HepG2 (cell line): ENCODE measurements around the gene BOD1. TPM values are rescaled to one million over a fixed set of nuclear protein-coding genes. Genes with fewer than 3 reads are reported as not detected.
A peak's percentile ranks its signal among the peaks of the same experiment; 100 is the strongest.

Experiments used
- ARNTL ChIP-seq: sonication (generic); formaldehyde crosslinking; IDR thresholded peaks from 2 replicates; pipeline ENCODE4 v1.4.0; 2020; ENCODE audit warnings: mild to moderate bottlenecking, missing genetic modification reagents
- CENPT ChIP-seq: sonication (generic); formaldehyde crosslinking; IDR thresholded peaks from 2 replicates; pipeline ENCODE4 v1.8.0; 2022; ENCODE audit warnings: low read depth, mild to moderate bottlenecking, moderate library complexity, missing genetic modification reagents
- CREB1 ChIP-seq, 2 experiments: fragments of 450-650 bp in 1 of 2; IDR thresholded peaks; 2 replicates each; pipeline ENCODE4 v1.6.1; 2016 to 2017; ENCODE audit warnings: control low read depth in 1 of 2, mild to moderate bottlenecking in 1 of 2, missing compliant biosample characterization in 1 of 2, missing genetic modification characterization in 1 of 2
- E2F2 ChIP-seq: sonication (generic); formaldehyde crosslinking; IDR thresholded peaks from 2 replicates; pipeline ENCODE4 v1.4.0; 2020; ENCODE audit warnings: missing genetic modification reagents, borderline replicate concordance
- HOXA7 ChIP-seq: sonication (generic); formaldehyde crosslinking; IDR thresholded peaks from 2 replicates; pipeline ENCODE4 v1.8.1; 2022; ENCODE audit warnings: mild to moderate bottlenecking, missing genetic modification reagents, moderate library complexity
- PCBP1 ChIP-seq: fragments of 200-400 bp; formaldehyde crosslinking; IDR thresholded peaks from 2 replicates; pipeline ENCODE4 v1.6.1; 2017; ENCODE audit warnings: mild to moderate bottlenecking, low read depth, low read length, borderline replicate concordance
- SMAD1 ChIP-seq: sonication (generic); formaldehyde crosslinking; IDR thresholded peaks from 2 replicates; pipeline ENCODE4 v1.4.0; 2020; ENCODE audit warnings: missing genetic modification reagents, low read depth, mild to moderate bottlenecking, borderline replicate concordance
- SNAI1 ChIP-seq: sonication (generic); formaldehyde crosslinking; IDR thresholded peaks from 2 replicates; pipeline ENCODE4 v1.5.0; 2020; ENCODE audit warnings: mild to moderate bottlenecking, missing genetic modification reagents, borderline replicate concordance
- TBL1XR1 ChIP-seq: fragments of 150-350 bp; IDR thresholded peaks from 2 replicates; pipeline ENCODE4 v1.6.1; 2014; ENCODE audit warnings: borderline replicate concordance, low read length; ENCODE audit not compliant: partially characterized antibody
- TBX3 ChIP-seq: fragments of 450-650 bp; IDR thresholded peaks from 2 replicates; pipeline ENCODE4 v1.6.1; 2017; ENCODE audit warnings: antibody characterized with exemption, mild to moderate bottlenecking, inconsistent platforms, borderline replicate concordance
- TSC22D2 ChIP-seq: sonication (generic); formaldehyde crosslinking; IDR thresholded peaks from 2 replicates; pipeline ENCODE4 v1.5.1; 2020; ENCODE audit warnings: missing genetic modification reagents, mild to moderate bottlenecking, borderline replicate concordance
- USF2 ChIP-seq, 2 experiments: sonication (generic) in 1 of 2; formaldehyde crosslinking in 1 of 2; IDR thresholded peaks; 2 replicates each; pipeline versions ENCODE4 v1.5.1 to v1.6.1; 2011 to 2020; ENCODE audit warnings: borderline replicate concordance in 1 of 2, low read depth in 1 of 2, low read length in 1 of 2, mild to moderate bottlenecking in 1 of 2, missing genetic modification reagents in 1 of 2, moderate library complexity in 1 of 2
- ZNF205 ChIP-seq: IDR thresholded peaks from 2 replicates; pipeline ENCODE4 v1.6.1; 2018; ENCODE audit warnings: missing biosample characterization, missing genetic modification reagents
- ZNF512 ChIP-seq: sonication (generic); formaldehyde crosslinking; IDR thresholded peaks from 2 replicates; pipeline ENCODE4 v1.4.0; 2020; ENCODE audit warnings: mild to moderate bottlenecking, missing genetic modification reagents
- ZNF775 ChIP-seq: sonication (generic); formaldehyde crosslinking; IDR thresholded peaks from 2 replicates; pipeline ENCODE4 v1.4.0; 2020; ENCODE audit warnings: missing genetic modification reagents, mild to moderate bottlenecking, moderate library complexity, borderline replicate concordance
- polyA plus RNA-seq, 8 experiments: library from polyadenylated mRNA; depleted of rRNA in 3 of 8; stranded (reverse) in 7 of 8; unstranded in 1 of 8; fragments of >200 nt; fragmentation: Illumina TruSeq in 4 of 8; extraction: Trizol in 4 of 8; gene quantifications; 2 replicates each; pipeline versions ENCODE4 v1.2.1 to v1.2.3, GENCODE V29; 2011 to 2016; ENCODE audit warnings: low read depth in 4 of 8, missing spikeins in 1 of 8, mixed read lengths in 1 of 8; ENCODE audit not compliant: insufficient read depth in 1 of 8
- total RNA-seq, 5 experiments: library from RNA; depleted of rRNA; stranded (reverse); fragments of >200 nt; fragmentation: Illumina TruSeq; extraction: Trizol; gene quantifications; 2 replicates each; pipeline ENCODE4 v1.2.3, GENCODE V29; 2016; ENCODE audit warnings: low read depth in 1 of 5
- TF ChIP-seq, protein P1 (sequence below): sonication (generic); formaldehyde crosslinking; IDR thresholded peaks from 2 replicates; pipeline ENCODE4 v1.4.0; 2020; ENCODE audit warnings: missing genetic modification reagents
- TF ChIP-seq, protein P2 (sequence below): sonication (generic); formaldehyde crosslinking; IDR thresholded peaks from 2 replicates; pipeline ENCODE4 v1.4.0; 2020; ENCODE audit warnings: missing genetic modification reagents

The BOD1 gene
- total and polyA plus RNA-seq, 2 of the 13 experiments (the other 11 are each of a cell fraction or from before 2014, with no cell fraction given): 81.5 to 103 TPM

DNA sequence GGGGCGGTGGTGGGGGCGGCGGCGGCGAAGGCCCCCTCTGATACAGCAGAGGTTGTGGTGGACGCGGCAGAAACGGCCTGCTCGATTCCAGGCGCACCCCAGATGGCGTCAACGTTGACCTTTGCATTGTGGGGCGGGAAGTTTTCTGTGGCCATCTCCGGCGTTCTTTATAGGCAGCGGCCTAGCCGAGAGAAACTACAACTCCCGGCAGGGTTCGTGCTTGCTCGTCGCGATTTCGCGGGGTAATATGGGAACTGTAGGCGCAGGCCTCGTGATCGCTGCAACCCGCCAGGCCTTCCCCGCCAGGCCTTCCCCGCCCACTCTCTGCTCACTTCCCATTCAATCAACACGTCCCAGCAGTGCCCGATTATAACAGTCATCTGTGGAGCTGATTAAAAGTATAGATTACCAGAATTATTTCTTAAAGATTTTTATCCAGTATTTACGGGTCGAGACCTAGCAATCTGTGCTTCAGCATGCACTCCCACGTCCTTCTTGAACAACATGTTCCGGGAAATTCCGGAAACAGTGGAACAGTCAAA, at the start of gene BOD1 (continued):
- TF ChIP-seq USF2 (IDR thresholded peaks at IDR 0.05; ENCODE audit: low read depth, low read length): 0 out of 2 replicates have a peak, but pooled peaks have one; percentile 22
- TF ChIP-seq USF2 (CRISPR knock-in tag; IDR thresholded peaks at IDR 0.05; ENCODE audit: borderline replicate concordance): peak; percentile 72; the same call in 1 of the 2 replicates
- peak; percentile 57; the same call in 1 of the 2 replicates for TF ChIP-seq E2F2 (CRISPR knock-in tag)
- TF ChIP-seq TSC22D2: no peak
- TF ChIP-seq ZNF205 (CRISPR knock-in tag): no peak
- TF ChIP-seq CENPT: no peak
- no peak for TF ChIP-seq SNAI1 (CRISPR knock-in tag)
- 0 out of 2 replicates have a peak, but pooled peaks have one; percentile 31 for TF ChIP-seq TBX3
- no peak for TF ChIP-seq ZNF512 (CRISPR knock-in tag)
- peak; percentile 85; the same call in 1 of the 2 replicates for TF ChIP-seq PCBP1
- TF ChIP-seq CREB1 (IDR thresholded peaks at IDR 0.05): peak; percentile 98
- TF ChIP-seq CREB1 (CRISPR knock-in tag; IDR thresholded peaks at IDR 0.05): peak; percentile 97
- TF ChIP-seq, protein P1, sequence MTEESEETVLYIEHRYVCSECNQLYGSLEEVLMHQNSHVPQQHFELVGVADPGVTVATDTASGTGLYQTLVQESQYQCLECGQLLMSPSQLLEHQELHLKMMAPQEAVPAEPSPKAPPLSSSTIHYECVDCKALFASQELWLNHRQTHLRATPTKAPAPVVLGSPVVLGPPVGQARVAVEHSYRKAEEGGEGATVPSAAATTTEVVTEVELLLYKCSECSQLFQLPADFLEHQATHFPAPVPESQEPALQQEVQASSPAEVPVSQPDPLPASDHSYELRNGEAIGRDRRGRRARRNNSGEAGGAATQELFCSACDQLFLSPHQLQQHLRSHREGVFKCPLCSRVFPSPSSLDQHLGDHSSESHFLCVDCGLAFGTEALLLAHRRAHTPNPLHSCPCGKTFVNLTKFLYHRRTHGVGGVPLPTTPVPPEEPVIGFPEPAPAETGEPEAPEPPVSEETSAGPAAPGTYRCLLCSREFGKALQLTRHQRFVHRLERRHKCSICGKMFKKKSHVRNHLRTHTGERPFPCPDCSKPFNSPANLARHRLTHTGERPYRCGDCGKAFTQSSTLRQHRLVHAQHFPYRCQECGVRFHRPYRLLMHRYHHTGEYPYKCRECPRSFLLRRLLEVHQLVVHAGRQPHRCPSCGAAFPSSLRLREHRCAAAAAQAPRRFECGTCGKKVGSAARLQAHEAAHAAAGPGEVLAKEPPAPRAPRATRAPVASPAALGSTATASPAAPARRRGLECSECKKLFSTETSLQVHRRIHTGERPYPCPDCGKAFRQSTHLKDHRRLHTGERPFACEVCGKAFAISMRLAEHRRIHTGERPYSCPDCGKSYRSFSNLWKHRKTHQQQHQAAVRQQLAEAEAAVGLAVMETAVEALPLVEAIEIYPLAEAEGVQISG (CRISPR knock-in tag): peak; percentile 91
- no peak for TF ChIP-seq SMAD1 (CRISPR knock-in tag)
- peak; percentile 91 for TF ChIP-seq TBL1XR1
- TF ChIP-seq HOXA7 (CRISPR knock-in tag): no peak
- 0 out of 2 replicates have a peak, but pooled peaks have one; percentile 49 for TF ChIP-seq ARNTL (CRISPR knock-in tag)
- TF ChIP-seq, protein P2, sequence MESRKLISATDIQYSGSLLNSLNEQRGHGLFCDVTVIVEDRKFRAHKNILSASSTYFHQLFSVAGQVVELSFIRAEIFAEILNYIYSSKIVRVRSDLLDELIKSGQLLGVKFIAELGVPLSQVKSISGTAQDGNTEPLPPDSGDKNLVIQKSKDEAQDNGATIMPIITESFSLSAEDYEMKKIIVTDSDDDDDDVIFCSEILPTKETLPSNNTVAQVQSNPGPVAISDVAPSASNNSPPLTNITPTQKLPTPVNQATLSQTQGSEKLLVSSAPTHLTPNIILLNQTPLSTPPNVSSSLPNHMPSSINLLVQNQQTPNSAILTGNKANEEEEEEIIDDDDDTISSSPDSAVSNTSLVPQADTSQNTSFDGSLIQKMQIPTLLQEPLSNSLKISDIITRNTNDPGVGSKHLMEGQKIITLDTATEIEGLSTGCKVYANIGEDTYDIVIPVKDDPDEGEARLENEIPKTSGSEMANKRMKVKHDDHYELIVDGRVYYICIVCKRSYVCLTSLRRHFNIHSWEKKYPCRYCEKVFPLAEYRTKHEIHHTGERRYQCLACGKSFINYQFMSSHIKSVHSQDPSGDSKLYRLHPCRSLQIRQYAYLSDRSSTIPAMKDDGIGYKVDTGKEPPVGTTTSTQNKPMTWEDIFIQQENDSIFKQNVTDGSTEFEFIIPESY (CRISPR knock-in tag): no peak
- TF ChIP-seq ZNF775 (CRISPR knock-in tag): no peak
